ENCODE data around the gene NF1. TPM values are rescaled to one million over a fixed set of nuclear protein-coding genes. Genes with fewer than 3 reads are reported as not detected.

NF1 gene
- total and polyA plus RNA-seq, 2 experiments from 2014 or later: 8.4 to 45.9 TPM

GRCh38 chr17:31048780-31049179 lies 46.0 kb upstream of the NF1 start:
- H3K4me2 ChIP-seq: no peak overlapping the region
- H3K36me3 ChIP-seq (replicated peaks; ENCODE audit: insufficient read depth, low read depth): no peaks in the 10 kb centered on the region
- H3K4me1 ChIP-seq (ENCODE audit: insufficient read depth): no peaks in the 10 kb centered on the region
- H2AFZ ChIP-seq: no peak overlapping the region
- no peak overlapping the region for H3K4me3 ChIP-seq
- TF ChIP-seq CTCF (IDR thresholded peaks at IDR 0.05; ENCODE audit: poor library complexity) (no peak), EZH2 (IDR thresholded peaks at IDR 0.05; ENCODE audit: borderline replicate concordance) (no peak), EZH2phosphoT487 (IDR thresholded peaks at IDR 0.05; ENCODE audit: low read depth, severe bottlenecking, unreplicated experiment) (no peak)
- H3K27me3 ChIP-seq: no peaks in the 10 kb centered on the region
- no peaks in the 10 kb centered on the region for H4K20me1 ChIP-seq (ENCODE audit: insufficient read depth, poor library complexity, severe bottlenecking)
- H3K9me2 ChIP-seq (replicated peaks; ENCODE audit: insufficient read depth): no peaks in the 10 kb centered on the region
- H3K27ac ChIP-seq: no peak overlapping the region
- H3K9me3 ChIP-seq (ENCODE audit: low read depth): no peaks in the 10 kb centered on the region
- DNase-seq (ENCODE audit: low spot score): no peak
- no peaks in the 10 kb centered on the region for H3K79me2 ChIP-seq

GRCh38 chr17:31050948-31051347 lies 43.8 kb upstream of the NF1 start:
- Histone ChIP-seq H2AFZ (no peak overlapping the region), H3K9me2 (replicated peaks; ENCODE audit: insufficient read depth) (no peaks in the 10 kb centered on the region), H3K79me2 (no peaks in the 10 kb centered on the region), H3K4me2 (no peak overlapping the region), H3K4me1 (ENCODE audit: insufficient read depth) (no peaks in the 10 kb centered on the region), H3K4me3 (no peak overlapping the region), H3K36me3 (replicated peaks; ENCODE audit: insufficient read depth, low read depth) (no peaks in the 10 kb centered on the region), H3K27ac (no peak overlapping the region), H3K27me3 (no peaks in the 10 kb centered on the region), H3K9me3 (ENCODE audit: low read depth) (no peaks in the 10 kb centered on the region), H4K20me1 (ENCODE audit: insufficient read depth, poor library complexity, severe bottlenecking) (no peaks in the 10 kb centered on the region)
- TF ChIP-seq CTCF (IDR thresholded peaks at IDR 0.05; ENCODE audit: poor library complexity): no peak
- TF ChIP-seq EZH2phosphoT487 (IDR thresholded peaks at IDR 0.05; ENCODE audit: low read depth, severe bottlenecking, unreplicated experiment): no peak
- no peak for TF ChIP-seq EZH2 (IDR thresholded peaks at IDR 0.05; ENCODE audit: borderline replicate concordance)
- WGBS (ENCODE audit: low lambda C conversion rate, missing lambda C conversion rate): 97% methylated on average over 9 of the region's 9 CpGs
- DNase-seq (ENCODE audit: low spot score): no peak

- H3K4me2 ChIP-seq: no peak overlapping the region
Measured at GRCh38 chr17:31051506-31051905, 43.3 kb upstream of the NF1 start.

More at GRCh38 chr17:31051506-31051905, 43.3 kb upstream of the NF1 start:
- WGBS (ENCODE audit: low lambda C conversion rate, missing lambda C conversion rate): 96% methylated on average over 2 of the region's 2 CpGs
- no peak for DNase-seq (ENCODE audit: low spot score)
- no peaks in the 10 kb centered on the region for H3K79me2 ChIP-seq
- no peaks in the 10 kb centered on the region for H4K20me1 ChIP-seq (ENCODE audit: insufficient read depth, poor library complexity, severe bottlenecking)
- H3K4me3 ChIP-seq: no peak overlapping the region
- no peak overlapping the region for H2AFZ ChIP-seq
- no peak overlapping the region for H3K27ac ChIP-seq
- TF ChIP-seq EZH2 (IDR thresholded peaks at IDR 0.05; ENCODE audit: borderline replicate concordance) (no peak), CTCF (IDR thresholded peaks at IDR 0.05; ENCODE audit: poor library complexity) (no peak), EZH2phosphoT487 (IDR thresholded peaks at IDR 0.05; ENCODE audit: low read depth, severe bottlenecking, unreplicated experiment) (no peak)
- H3K4me1 ChIP-seq (ENCODE audit: insufficient read depth): no peaks in the 10 kb centered on the region
- H3K9me2 ChIP-seq (replicated peaks; ENCODE audit: insufficient read depth): no peaks in the 10 kb centered on the region
- H3K27me3 ChIP-seq: no peaks in the 10 kb centered on the region
- no peaks in the 10 kb centered on the region for H3K36me3 ChIP-seq (replicated peaks; ENCODE audit: insufficient read depth, low read depth)
- no peaks in the 10 kb centered on the region for H3K9me3 ChIP-seq (ENCODE audit: low read depth)
